Measurements from ENCODE around the gene SLIT3.

The SLIT3 gene

GRCh38 chr5:169083394-169084018 lies 217.4 kb downstream of the SLIT3 start:
- Histone ChIP-seq H3K27me3 (ENCODE audit: control insufficient read depth, insufficient read depth, low read length) (no peaks in the 10 kb centered on the region), H3K9me3 (ENCODE audit: control insufficient read depth, low read depth, low read length) (no peaks in the 10 kb centered on the region), H3K4me1 (ENCODE audit: control insufficient read depth, low read depth, low read length) (peaks cover 63% of the 10 kb centered on the region), H3K27ac (ENCODE audit: low read length) (no peak overlapping the region), H3K36me3 (ENCODE audit: control insufficient read depth, low read depth, low read length) (no peaks in the 10 kb centered on the region), H3K4me3 (ENCODE audit: low read length) (no peak overlapping the region), H3K9ac (ENCODE audit: low read length) (no peak overlapping the region)

GRCh38 chr5:169081000-169081724 lies 219.8 kb downstream of the SLIT3 start:
- Histone ChIP-seq H3K36me3 (ENCODE audit: control insufficient read depth, low read depth, low read length) (no peaks in the 10 kb centered on the region), H3K9ac (ENCODE audit: low read length) (no peak overlapping the region)

GRCh38 chr5:169080448-169080911 lies 220.5 kb downstream of the SLIT3 start:
- H3K27ac ChIP-seq (ENCODE audit: low read length): no peak overlapping the region
- H3K27me3 ChIP-seq (ENCODE audit: control insufficient read depth, insufficient read depth, low read length): no peaks in the 10 kb centered on the region
- H3K9me3 ChIP-seq (ENCODE audit: control insufficient read depth, low read depth, low read length): no peaks in the 10 kb centered on the region
- no peaks in the 10 kb centered on the region for H3K36me3 ChIP-seq (ENCODE audit: control insufficient read depth, low read depth, low read length)
- peaks cover 32% of the 10 kb centered on the region for H3K4me1 ChIP-seq (ENCODE audit: control insufficient read depth, low read depth, low read length)
- H3K9ac ChIP-seq (ENCODE audit: low read length): no peak overlapping the region
- H3K4me3 ChIP-seq (ENCODE audit: low read length): no peak overlapping the region

More at GRCh38 chr5:169081000-169081724, 219.8 kb downstream of the SLIT3 start:
- Histone ChIP-seq H3K27ac (ENCODE audit: low read length) (no peak overlapping the region), H3K4me1 (ENCODE audit: control insufficient read depth, low read depth, low read length) (peaks cover 39% of the 10 kb centered on the region), H3K4me3 (ENCODE audit: low read length) (no peak overlapping the region), H3K27me3 (ENCODE audit: control insufficient read depth, insufficient read depth, low read length) (no peaks in the 10 kb centered on the region), H3K9me3 (ENCODE audit: control insufficient read depth, low read depth, low read length) (no peaks in the 10 kb centered on the region)

GRCh38 chr5:169079697-169080096 lies 221.2 kb downstream of the SLIT3 start:
- H3K9me3 ChIP-seq (ENCODE audit: control insufficient read depth, low read depth, low read length): no peaks in the 10 kb centered on the region
- H3K4me3 ChIP-seq (ENCODE audit: low read length): no peak overlapping the region
- no peak overlapping the region for H3K27ac ChIP-seq (ENCODE audit: low read length)
- no peaks in the 10 kb centered on the region for H3K36me3 ChIP-seq (ENCODE audit: control insufficient read depth, low read depth, low read length)
- peaks cover 25% of the 10 kb centered on the region for H3K4me1 ChIP-seq (ENCODE audit: control insufficient read depth, low read depth, low read length)
- no peaks in the 10 kb centered on the region for H3K27me3 ChIP-seq (ENCODE audit: control insufficient read depth, insufficient read depth, low read length)
- no peak overlapping the region for H3K9ac ChIP-seq (ENCODE audit: low read length)

- no peak overlapping the region for H3K27ac ChIP-seq (ENCODE audit: low read length)
Observed at GRCh38 chr5:169074839-169075238, 226.1 kb downstream of the SLIT3 start.

GRCh38 chr5:169072233-169072632 lies 228.7 kb downstream of the SLIT3 start:
- Histone ChIP-seq H3K36me3 (ENCODE audit: control insufficient read depth, low read depth, low read length) (no peaks in the 10 kb centered on the region), H3K4me1 (ENCODE audit: control insufficient read depth, low read depth, low read length) (no peaks in the 10 kb centered on the region), H3K9me3 (ENCODE audit: control insufficient read depth, low read depth, low read length) (no peaks in the 10 kb centered on the region), H3K9ac (ENCODE audit: low read length) (no peak overlapping the region), H3K27ac (ENCODE audit: low read length) (no peak overlapping the region), H3K4me3 (ENCODE audit: low read length) (no peak overlapping the region), H3K27me3 (ENCODE audit: control insufficient read depth, insufficient read depth, low read length) (no peaks in the 10 kb centered on the region)

More at GRCh38 chr5:169074839-169075238, 226.1 kb downstream of the SLIT3 start:
- Histone ChIP-seq H3K27me3 (ENCODE audit: control insufficient read depth, insufficient read depth, low read length) (no peaks in the 10 kb centered on the region), H3K4me1 (ENCODE audit: control insufficient read depth, low read depth, low read length) (no peaks in the 10 kb centered on the region), H3K36me3 (ENCODE audit: control insufficient read depth, low read depth, low read length) (no peaks in the 10 kb centered on the region), H3K4me3 (ENCODE audit: low read length) (no peak overlapping the region), H3K9ac (ENCODE audit: low read length) (no peak overlapping the region), H3K9me3 (ENCODE audit: control insufficient read depth, low read depth, low read length) (no peaks in the 10 kb centered on the region)

GRCh38 chr5:169070413-169070812 lies 230.5 kb downstream of the SLIT3 start:
- no peaks in the 10 kb centered on the region for H3K27me3 ChIP-seq (ENCODE audit: control insufficient read depth, insufficient read depth, low read length)

GRCh38 chr5:169067751-169068173 lies 233.2 kb downstream of the SLIT3 start:
- Histone ChIP-seq H3K27me3 (ENCODE audit: control insufficient read depth, insufficient read depth, low read length) (peaks cover 10% of the 10 kb centered on the region), H3K9me3 (ENCODE audit: control insufficient read depth, low read depth, low read length) (no peaks in the 10 kb centered on the region), H3K27ac (ENCODE audit: low read length) (no peak overlapping the region), H3K4me1 (ENCODE audit: control insufficient read depth, low read depth, low read length) (peaks cover 21% of the 10 kb centered on the region), H3K36me3 (ENCODE audit: control insufficient read depth, low read depth, low read length) (no peaks in the 10 kb centered on the region), H3K4me3 (ENCODE audit: low read length) (no peak overlapping the region), H3K9ac (ENCODE audit: low read length) (no peak overlapping the region)

More at GRCh38 chr5:169070413-169070812, 230.5 kb downstream of the SLIT3 start:
- H3K9ac ChIP-seq (ENCODE audit: low read length): no peak overlapping the region
- no peak overlapping the region for H3K27ac ChIP-seq (ENCODE audit: low read length)
- no peaks in the 10 kb centered on the region for H3K9me3 ChIP-seq (ENCODE audit: control insufficient read depth, low read depth, low read length)
- H3K4me1 ChIP-seq (ENCODE audit: control insufficient read depth, low read depth, low read length): peaks cover 7% of the 10 kb centered on the region
- H3K36me3 ChIP-seq (ENCODE audit: control insufficient read depth, low read depth, low read length): no peaks in the 10 kb centered on the region
- no peak overlapping the region for H3K4me3 ChIP-seq (ENCODE audit: low read length)

GRCh38 chr5:169065400-169065799 lies 235.5 kb downstream of the SLIT3 start:
- H3K9ac ChIP-seq (ENCODE audit: low read length): no peak overlapping the region
- H3K27ac ChIP-seq (ENCODE audit: low read length): no peak overlapping the region
- H3K9me3 ChIP-seq (ENCODE audit: control insufficient read depth, low read depth, low read length): no peaks in the 10 kb centered on the region
- H3K36me3 ChIP-seq (ENCODE audit: control insufficient read depth, low read depth, low read length): no peaks in the 10 kb centered on the region
- peaks cover 23% of the 10 kb centered on the region for H3K4me1 ChIP-seq (ENCODE audit: control insufficient read depth, low read depth, low read length)
- no peak overlapping the region for H3K4me3 ChIP-seq (ENCODE audit: low read length)
- peaks cover 12% of the 10 kb centered on the region for H3K27me3 ChIP-seq (ENCODE audit: control insufficient read depth, insufficient read depth, low read length)

GRCh38 chr5:169064093-169064492 lies 236.8 kb downstream of the SLIT3 start:
- H3K27me3 ChIP-seq (ENCODE audit: control insufficient read depth, insufficient read depth, low read length): peaks cover 12% of the 10 kb centered on the region

GRCh38 chr5:169063316-169063953 lies 237.5 kb downstream of the SLIT3 start:
- no peaks in the 10 kb centered on the region for H3K36me3 ChIP-seq (ENCODE audit: control insufficient read depth, low read depth, low read length)
- H3K27ac ChIP-seq (ENCODE audit: low read length): no peak overlapping the region
- H3K4me3 ChIP-seq (ENCODE audit: low read length): no peak overlapping the region
- H3K4me1 ChIP-seq (ENCODE audit: control insufficient read depth, low read depth, low read length): peaks cover 23% of the 10 kb centered on the region
- H3K9ac ChIP-seq (ENCODE audit: low read length): no peak overlapping the region
- H3K9me3 ChIP-seq (ENCODE audit: control insufficient read depth, low read depth, low read length): no peaks in the 10 kb centered on the region
- H3K27me3 ChIP-seq (ENCODE audit: control insufficient read depth, insufficient read depth, low read length): peaks cover 12% of the 10 kb centered on the region

More at GRCh38 chr5:169064093-169064492, 236.8 kb downstream of the SLIT3 start:
- Histone ChIP-seq H3K9me3 (ENCODE audit: control insufficient read depth, low read depth, low read length) (no peaks in the 10 kb centered on the region), H3K36me3 (ENCODE audit: control insufficient read depth, low read depth, low read length) (no peaks in the 10 kb centered on the region), H3K9ac (ENCODE audit: low read length) (no peak overlapping the region), H3K4me3 (ENCODE audit: low read length) (no peak overlapping the region), H3K4me1 (ENCODE audit: control insufficient read depth, low read depth, low read length) (peaks cover 23% of the 10 kb centered on the region), H3K27ac (ENCODE audit: low read length) (no peak overlapping the region)
